GM21447 (cell line): ENCODE data around the gene RPL13A.
A peak's percentile ranks its signal among the peaks of the same experiment; 100 is the strongest.
"Not testable (repeated sequence)": the region's sequence is repeated elsewhere in the genome, so short reads cannot be mapped to it uniquely, and the experiment has no call there.

Experiments
- ATAC-seq: cut with Tn5 transposase; IDR thresholded peaks from one replicate; pipeline ENCODE4 v1.9.1; 2021; ENCODE audit not compliant: unreplicated experiment

The RPL13A gene

GRCh38 chr19:49487277-49488045 is at the start of gene RPL13A:
Gene RPL13A (plus strand): TSS chr19:49487608. CDS start chr19:49487630, 22 bp downstream.
- ATAC-seq: peak; percentile 88

GRCh38 chr19:49438261-49438660 is 49.1 kb upstream of the RPL13A start:
- no peak for ATAC-seq

- ATAC-seq: no peak
Measured at GRCh38 chr19:49439836-49440235, 47.6 kb upstream of the RPL13A start.

- ATAC-seq: no peak
Measured at GRCh38 chr19:49440439-49441209, 46.8 kb upstream of the RPL13A start.

- no peak for ATAC-seq
Measured at GRCh38 chr19:49441210-49441959, 46.0 kb upstream of the RPL13A start, which contains the start of gene SLC17A7. Gene SLC17A7 (minus strand): TSS chr19:49441527. CDS start chr19:49441379, 148 bp downstream.

- no peak for ATAC-seq
Measured at GRCh38 chr19:49441960-49442350, 45.5 kb upstream of the RPL13A start.

GRCh38 chr19:49442354-49442753 is 45.1 kb upstream of the RPL13A start:
- no peak for ATAC-seq

GRCh38 chr19:49442771-49443365 is 44.5 kb upstream of the RPL13A start:
- peak; percentile 1 for ATAC-seq

- peak; percentile 77 for ATAC-seq
Measured at GRCh38 chr19:49443366-49444099, 43.9 kb upstream of the RPL13A start.

- not testable (repeated sequence) for ATAC-seq
Measured at GRCh38 chr19:49444100-49444700, 43.2 kb upstream of the RPL13A start.

GRCh38 chr19:49445997-49446396 is 41.4 kb upstream of the RPL13A start:
- no peak for ATAC-seq

GRCh38 chr19:49447485-49448431 is 39.6 kb upstream of the RPL13A start:
- no peak for ATAC-seq

- no peak for ATAC-seq
Measured at GRCh38 chr19:49448432-49448786, 39.0 kb upstream of the RPL13A start.

- ATAC-seq: no peak
Measured at GRCh38 chr19:49450405-49450804, 37.0 kb upstream of the RPL13A start.

GRCh38 chr19:49451430-49452181 is 35.8 kb upstream of the RPL13A start, which contains the start of gene PIH1D1:
Gene PIH1D1 (minus strand): TSS chr19:49451814. CDS start chr19:49451574, 240 bp downstream.
- ATAC-seq: peak; percentile 49

- peak; percentile 79 for ATAC-seq
Measured at GRCh38 chr19:49453013-49453756, 34.2 kb upstream of the RPL13A start, which contains the start of gene ALDH16A1. Gene ALDH16A1 (plus strand): TSS chr19:49453225. CDS start chr19:49453332, 107 bp downstream.

- no peak for ATAC-seq
Measured at GRCh38 chr19:49453757-49454240, 33.6 kb upstream of the RPL13A start.
